ENCODE data around the gene VANGL1.

VANGL1 gene

DNA sequence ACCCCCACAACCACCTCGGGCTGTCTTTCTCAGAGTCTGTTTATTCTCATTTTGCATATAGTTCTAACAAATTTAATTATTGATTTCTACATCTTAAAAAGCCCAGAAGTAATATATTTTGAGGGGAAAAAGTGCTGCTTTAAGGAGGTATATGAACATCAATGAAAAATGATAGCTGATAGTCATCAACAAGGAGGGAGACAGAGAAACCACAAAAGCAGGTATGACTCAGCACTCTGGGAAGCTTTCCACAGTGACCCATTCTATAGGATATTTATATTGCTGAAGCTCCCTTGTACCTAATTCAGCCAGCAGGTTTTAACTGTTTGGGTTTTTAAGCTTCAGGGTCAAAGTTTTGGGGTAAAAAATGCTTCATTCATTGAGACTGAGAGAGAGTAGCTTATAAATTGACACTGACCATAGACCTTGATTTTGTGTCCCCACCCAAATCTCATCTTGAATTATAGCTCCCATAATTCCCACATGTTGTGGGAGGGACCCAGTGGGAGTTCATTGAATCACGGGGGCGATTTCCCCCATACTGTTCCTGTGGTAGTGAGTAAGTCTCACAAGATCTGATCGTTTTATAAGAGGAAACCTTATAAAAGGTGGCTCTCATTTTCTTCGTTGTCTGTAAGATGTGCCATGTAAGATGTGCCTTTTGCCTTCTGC, 27.4 kb downstream of the VANGL1 start:
- no peak for DNase-seq (ENCODE audit: low spot score)

DNA sequence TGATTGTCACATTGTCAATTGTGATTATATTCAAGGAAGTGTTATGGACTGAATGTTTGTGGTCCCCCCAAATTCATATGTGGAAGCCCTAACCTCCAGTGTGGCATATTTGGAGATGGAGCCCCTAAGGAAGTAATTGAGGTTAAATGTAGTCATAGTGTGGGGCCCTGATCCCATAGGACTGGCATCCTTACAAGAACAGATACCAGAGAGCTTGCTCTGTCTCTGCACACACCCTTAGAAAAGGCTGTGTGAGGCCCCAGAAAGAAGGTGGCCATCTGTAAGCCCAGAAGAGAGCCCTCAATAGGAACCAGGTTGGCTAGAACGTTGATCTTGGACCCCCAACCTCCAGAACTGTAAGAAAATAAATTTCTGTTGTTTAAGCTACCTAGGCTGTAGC, 28.1 kb downstream of the VANGL1 start:
- no peak for DNase-seq (ENCODE audit: low spot score)

DNA sequence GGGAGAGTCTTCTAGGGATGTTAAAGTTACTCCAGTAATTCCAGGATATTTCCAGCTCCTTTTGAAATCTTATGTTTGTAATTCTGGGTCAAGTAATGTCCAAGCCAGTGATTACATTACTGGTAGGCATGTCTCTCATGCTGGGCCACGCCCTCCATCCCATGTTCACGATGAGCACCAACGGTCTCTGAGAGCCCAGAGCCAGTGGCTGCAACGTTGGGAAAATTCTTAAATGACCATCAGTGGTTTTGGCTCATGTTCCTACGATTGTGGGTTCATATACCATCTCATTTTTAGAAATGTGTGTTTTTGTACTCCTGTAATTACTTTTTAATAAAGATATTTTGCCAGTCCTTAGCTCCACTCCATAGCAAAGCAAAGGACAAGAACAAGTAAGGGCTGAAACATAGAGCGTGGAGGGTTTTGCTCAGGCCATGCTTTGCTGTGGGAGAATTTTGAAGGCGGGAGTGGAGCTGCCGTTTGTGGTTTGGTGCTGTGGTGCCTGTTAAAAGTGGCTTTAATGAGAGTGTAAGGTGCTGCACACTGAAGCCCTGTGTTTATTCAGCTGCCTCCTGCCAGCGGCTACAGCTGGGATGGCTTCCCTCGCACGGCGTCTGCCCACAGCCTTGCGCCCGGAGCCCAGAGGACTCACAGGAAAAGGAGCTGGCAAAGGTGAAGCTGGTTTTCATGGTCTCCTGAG, 28.9 kb downstream of the VANGL1 start:
- DNase-seq (ENCODE audit: low spot score) = no peak

DNA sequence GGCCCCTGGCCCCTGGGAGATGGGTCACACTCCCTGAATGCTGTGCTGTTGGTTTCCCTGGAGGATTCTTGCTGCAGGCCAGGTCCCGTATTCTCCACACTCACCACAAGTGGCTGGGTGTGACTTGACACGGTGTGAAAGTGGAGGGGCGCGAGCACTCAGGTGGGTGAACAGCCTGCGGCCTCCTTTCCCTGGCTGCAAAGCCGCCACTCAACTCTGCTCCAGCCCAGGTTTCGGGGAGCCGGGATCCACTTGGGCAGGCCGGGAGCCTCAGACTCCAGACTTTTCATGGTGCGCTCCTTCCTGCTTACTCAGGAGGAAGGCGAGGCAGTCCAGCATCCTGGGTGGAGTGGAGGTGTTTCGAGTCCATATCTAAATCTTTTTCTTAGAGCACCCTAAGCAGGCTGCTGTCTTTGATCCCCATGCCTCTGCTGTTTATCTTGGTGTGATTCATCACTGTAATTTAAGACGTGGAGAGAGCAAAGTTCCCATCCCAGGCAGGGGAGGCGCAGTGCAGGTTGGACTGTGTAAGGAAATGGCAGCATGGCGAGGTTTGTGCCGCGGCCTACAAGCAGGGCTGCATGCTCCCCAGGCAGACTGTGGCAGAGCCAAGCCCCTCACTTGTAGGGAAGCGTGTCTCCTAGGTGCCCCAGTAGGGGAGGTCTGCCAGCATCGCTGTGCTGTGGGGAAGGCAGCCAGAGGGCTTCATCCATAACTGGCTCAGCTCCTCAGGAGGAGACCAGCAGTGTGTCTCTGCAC, 29.6 kb downstream of the VANGL1 start:
- DNase-seq (ENCODE audit: low spot score) = no peak

DNA sequence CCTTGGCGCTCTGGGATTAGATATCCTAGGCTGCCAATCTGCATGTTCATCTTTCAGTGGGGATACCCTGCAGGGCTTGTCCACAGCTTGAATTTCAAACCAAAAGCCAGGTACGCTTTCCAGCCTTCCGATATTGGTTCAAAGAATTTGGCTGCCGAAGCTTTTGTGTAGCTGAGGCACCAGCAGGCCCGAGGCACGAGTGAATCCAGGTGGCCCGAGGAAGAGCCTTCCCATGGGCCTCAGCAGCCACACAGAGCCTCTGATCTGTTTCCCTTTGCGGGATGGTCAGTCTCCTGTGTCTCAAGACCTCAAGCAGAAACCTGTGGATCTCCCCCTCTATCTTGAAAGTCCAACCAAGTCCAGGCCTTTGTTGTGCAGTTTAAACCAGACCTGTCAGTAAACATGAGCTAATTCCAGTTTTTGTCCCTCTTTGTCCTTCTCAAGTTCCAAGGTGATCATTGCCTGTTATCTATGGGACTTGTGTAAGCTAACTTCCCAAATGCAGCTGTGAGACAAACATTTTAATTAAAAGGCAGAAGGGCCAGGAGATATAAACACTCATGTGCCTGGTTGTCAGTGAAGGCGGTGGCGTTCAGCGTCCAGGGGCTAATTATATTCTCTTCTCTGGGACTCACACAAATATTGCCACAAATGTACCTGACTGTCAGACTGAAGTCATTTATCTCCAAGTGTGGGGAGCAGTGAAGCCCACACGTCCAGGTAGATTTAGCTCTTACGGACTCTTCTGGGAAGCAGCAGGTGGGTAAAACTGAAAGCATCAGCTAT, 30.6 kb downstream of the VANGL1 start:
- no peak for DNase-seq (ENCODE audit: low spot score)

DNA sequence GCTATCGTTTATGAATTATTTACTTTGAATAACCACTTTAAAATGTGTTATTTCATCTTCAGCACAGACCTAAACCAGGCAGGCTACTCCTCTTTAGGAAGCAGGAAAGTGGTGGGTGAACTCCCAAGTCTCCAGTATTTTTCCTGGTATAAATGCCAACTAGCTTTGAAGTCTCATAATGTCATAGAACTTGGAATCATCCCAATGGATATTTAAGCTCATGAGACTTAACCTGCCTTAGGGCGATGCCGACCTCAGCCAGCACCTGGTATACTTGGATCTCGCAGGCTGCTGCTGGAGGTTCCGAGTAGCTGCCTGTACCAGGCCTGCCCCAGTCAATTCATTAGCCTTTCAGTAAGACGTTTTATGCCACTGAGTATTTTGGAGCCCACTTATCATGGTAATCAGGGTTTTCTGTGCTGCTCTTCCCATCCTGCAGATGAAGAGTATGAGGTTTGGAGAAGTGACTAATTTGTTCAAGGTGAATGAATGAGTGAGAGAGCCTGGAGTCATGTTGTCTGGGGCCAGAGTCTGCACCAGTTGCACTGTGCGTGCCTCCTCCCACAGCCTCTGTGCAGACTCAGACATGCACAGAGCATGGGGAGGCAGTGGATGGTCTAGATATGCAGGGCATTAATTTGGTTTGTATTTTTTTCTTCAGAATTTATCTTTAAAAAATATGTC, 34.9 kb downstream of the VANGL1 start:
- no peak for DNase-seq (ENCODE audit: low spot score)

DNA sequence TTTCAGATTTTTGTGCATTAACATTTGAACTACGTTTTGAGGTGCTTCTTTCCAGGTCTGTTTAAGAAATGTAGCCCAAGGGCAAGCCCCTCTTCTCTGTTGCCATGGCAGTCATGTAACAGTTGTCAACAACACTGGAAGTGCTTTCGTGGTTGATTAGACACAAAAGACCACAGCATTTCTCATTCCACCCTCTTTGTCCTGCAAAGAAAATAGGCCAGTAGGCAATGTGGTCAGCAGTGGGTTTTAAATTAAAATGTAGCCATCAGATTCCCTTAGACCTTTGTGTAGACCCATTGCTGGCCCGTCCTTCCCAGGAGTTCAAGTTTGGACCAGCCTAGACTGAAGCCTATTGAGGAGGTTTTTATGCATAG, 35.4 kb downstream of the VANGL1 start:
- DNase-seq (ENCODE audit: low spot score) = no peak

DNA sequence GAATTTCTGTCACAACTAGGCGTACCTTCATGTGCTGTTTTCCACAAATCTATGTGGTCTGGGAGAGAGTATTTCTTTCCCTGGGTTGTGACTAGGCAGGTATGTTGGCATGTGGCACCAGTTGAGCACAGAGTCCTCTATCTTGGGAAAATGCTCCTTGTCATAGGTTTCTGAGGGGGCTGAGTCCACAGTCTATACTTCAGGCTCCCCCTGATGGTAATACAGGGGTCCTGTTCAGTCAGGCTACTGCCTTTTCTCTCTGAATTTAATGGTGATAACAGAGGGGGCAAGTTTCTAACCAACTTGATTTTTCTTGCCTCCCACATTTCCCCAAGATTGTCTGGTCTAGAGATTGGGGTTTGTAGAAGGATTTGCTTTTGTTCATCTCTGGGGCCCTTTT, 35.8 kb downstream of the VANGL1 start:
- DNase-seq (ENCODE audit: low spot score) = no peak

DNA sequence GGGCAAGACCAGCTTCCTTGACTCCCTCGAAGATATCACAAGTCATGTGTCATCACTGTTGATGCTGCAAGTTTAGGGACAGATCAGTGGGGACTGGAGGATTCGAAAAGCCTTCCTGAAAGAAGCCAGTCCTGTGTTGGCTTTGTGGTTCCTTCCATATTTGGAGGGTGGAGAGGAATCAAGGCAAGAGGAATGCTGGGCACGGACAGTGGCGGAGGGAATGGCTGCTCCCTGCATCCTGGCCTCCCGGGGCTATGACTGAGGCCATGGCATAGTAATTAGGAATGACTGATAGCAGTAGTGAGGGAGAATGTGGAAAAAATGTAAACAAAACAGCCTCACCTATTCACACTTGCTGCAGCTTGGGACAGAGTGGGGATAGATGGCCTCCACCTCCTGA, 36.4 kb downstream of the VANGL1 start:
- DNase-seq (ENCODE audit: low spot score) = no peak

DNA sequence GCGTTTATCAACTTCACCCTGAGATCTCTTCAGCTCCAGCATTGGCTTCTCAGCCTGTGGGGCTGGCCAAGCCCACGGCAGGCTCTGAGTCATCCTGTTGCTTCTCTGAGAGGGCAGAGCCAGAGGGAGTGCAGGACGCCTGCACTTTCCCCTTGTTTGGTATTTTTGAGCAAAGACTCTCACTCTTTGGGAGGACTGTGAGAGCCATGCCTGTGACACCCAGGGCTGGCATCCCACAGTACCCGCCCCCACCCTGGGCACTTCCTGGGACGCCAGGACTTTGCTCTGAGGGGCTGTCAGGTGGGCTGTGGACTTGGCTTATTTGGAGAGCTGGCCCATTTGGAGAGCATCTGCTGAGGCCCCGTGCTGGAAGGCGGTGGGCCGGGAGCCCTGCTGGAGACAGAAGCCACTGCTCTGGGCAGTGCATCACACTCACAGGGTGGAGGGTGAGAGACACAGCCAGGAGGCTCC, 37.4 kb downstream of the VANGL1 start:
- DNase-seq (ENCODE audit: low spot score) = no peak

DNA sequence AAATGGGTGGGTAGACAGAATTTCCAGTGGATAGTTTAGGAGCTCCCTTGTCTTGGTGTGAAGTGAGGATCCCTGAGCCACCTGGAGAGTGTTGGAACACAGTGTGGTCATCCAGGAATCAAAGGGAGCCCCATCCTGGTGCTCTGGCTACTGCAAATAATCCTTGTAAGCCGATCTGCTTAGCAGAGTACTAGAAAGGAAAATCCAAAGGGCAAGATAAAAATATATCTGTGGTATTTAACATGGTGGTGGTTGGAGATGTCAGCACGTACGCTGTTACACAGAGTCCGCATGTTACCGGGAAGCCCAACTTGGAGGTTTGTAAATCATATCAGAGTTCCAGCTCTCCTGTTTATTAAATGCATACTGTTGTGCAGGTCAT, 39.0 kb downstream of the VANGL1 start:
- DNase-seq (ENCODE audit: low spot score) = no peak

DNA sequence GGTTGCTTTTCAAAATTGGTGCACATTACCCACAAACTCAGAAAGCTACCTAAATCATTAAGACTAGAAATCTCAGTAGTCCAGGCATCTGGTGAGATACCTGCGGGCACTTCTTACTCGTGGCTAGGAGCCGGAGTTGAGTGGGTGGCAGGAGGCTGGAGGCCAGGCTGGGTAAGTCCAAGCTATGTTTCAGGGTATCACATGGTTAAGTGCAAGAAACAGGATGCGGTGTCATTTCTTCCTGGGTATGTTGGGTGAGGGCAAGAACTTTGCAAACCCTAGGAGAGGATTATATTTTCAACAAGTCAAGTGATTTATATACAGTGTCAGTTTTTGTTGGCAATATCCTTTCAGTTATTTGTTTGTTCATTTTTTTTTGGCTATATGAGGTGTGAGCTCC, 41.0 kb downstream of the VANGL1 start:
- no peak for DNase-seq (ENCODE audit: low spot score)

DNA sequence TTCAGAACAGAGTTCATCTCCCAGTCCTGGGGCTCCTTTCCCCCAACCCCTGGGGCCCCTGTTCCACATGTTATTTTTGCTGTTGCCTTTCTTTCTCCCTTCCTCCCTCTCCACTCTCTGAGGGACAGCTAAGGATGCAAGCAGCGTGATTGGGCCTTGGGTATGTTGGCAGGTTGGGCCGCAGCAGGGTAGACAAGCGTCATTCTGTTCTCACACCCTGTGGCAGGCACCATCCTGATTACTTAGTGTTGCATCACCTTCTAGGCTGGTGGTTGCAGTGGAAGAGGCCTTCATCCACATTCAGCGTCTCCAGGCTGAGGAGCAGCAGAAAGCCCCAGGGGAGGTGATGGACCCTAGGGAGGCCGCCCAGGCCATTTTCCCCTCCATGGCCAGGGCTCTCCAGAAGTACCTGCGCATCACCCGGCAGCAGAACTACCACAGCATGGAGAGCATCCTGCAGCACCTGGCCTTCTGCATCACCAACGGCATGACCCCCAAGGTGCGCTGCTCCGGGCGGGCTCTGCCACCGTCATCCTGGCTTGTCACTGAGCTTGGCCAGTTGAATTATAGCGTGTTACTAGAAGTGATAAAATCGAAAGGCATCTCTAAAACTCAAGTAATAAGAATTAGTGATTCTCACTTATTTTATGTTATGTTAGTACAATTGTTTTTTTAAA, 43.4 kb downstream of the VANGL1 start:
- DNase-seq (ENCODE audit: low spot score) = no peak

DNA sequence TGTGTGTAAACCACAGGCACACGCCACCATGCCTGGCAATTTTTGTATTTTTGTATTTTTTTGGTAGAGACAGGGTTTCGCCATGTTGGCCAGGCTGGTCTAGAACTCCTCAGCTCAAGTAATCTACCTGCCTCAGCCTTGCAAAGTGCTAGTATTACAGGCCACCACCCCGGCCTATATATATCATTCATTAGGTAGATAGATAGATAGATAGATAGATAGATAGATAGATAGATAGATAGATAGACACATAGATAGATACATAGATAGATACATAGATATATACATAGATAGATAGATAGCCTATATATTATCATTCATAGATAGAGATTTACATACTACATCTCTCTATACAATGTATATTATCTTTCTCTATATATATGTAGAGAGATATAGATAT, 46.0 kb downstream of the VANGL1 start:
- DNase-seq (ENCODE audit: low spot score) = no peak

DNA sequence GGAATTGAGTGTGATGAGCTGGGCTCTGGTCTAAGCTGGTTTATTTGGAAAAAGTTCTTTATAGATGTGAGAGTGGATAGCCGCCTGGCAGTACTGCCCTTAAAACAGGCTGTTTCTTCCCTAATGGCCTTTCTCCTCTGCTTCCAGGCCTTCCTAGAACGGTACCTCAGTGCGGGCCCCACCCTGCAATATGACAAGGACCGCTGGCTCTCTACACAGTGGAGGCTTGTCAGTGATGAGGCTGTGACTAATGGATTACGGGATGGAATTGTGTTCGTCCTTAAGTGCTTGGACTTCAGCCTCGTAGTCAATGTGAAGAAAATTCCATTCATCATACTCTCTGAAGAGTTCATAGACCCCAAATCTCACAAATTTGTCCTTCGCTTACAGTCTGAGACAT, 49.2 kb downstream of the VANGL1 start:
- no peak for DNase-seq (ENCODE audit: low spot score)

DNA sequence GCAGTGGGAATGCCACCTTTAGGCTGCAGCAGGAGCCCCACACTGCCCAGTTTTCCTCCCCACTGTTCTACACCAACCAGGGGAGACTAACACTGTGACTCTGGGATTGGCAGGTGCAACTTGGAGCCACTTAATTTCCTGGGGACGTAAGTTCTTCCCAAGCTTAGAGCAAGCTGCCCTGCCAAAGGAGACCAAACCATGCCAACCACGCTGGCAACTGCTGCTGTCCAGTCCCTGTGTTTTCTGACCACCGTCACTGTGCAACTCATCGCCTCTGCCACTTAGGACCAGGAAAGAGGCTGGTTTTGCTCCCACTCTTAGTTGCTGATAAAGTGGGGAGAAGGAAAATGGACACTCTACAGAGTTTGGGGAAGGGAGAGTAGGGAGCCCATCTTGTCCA, 50.5 kb downstream of the VANGL1 start:
- DNase-seq (ENCODE audit: low spot score) = no peak

DNA sequence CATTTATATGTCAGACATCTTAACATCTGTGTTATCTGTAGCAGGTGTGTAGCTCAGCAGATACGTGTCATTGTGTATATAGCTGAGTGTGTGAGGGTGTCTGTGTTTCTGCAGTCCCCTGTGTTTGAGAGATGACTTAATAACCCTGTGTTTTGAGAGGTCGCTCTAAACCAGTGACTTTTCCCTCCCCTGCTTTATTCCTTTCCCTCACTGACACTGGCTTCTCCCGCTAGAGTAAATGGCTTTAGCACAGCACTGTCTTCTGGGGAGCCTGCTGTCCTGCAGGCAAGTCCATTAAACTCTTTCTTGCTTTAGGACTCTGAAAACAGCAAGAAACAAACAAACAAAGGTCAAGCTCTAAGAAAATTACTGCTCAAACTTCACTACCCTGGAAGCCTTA, 53.0 kb downstream of the VANGL1 start:
- no peak for DNase-seq (ENCODE audit: low spot score)

DNA sequence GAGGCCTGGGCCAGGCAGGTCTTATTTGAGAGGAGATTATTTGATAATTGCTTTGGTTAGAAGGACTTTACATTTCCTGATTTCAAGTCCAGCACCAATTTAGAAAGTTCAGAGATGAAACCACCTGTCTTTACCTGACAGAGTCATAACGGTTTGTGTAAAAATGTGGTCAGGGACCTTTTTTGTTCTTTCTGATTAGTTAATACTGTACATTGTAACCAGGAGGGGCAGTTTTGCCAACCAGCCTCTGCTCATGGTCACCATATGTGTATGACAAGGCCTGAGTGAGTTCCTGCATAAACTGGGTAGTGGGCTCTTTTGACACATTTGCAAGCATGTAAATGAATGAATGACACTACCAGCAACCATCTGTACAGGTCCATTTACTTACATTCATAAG, 55.8 kb downstream of the VANGL1 start:
- no peak for DNase-seq (ENCODE audit: low spot score)

DNA sequence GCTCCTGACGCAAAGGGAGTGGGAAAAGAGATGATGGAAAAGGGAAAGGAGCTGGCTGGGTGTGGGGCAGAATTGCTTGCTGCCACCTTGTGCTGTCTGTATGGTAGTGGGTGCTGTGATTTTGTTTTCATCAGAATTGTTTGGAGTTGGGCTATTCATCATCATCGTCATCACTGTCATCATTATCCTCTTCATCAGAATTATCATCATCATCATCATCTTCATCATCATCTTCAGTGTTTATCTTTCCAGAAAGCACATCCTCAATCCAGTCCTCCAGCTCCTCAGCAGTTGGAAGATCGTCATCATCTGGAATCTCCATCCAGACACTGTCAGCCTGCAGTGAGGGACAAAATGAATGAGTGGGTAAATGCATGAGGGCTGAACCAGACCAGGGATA, 59.3 kb downstream of the VANGL1 start:
- DNase-seq (ENCODE audit: low spot score) = no peak

DNA sequence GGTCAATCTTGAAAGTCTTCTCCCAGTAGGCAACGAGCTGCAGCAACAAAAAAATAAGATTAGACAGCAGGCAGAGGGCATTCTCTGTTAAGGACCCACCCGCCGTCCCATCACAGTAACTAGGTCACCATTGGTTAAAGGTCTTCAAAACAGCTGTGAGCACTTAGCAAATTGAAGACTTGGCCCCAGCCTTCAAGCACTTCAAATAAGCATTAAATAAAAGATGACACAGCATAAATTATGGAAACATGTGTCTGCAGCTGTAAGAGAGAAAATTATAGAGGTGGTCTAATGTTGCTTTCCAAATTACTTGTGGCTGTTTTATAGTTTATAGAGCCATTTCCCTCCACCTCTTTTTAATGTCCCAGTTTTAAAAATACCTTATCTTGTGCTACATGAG, 61.2 kb downstream of the VANGL1 start:
- DNase-seq (ENCODE audit: low spot score) = no peak
